ENCODE measurements around the gene ASCC3.

Gene ASCC3

GRCh38 chr6:100463630-100464161 is 417.4 kb downstream of the ASCC3 start:
- H3K4me3 Mint-ChIP-seq: no peak overlapping the region
- peaks cover 20% of the 10 kb centered on the region for H3K4me1 Mint-ChIP-seq (ENCODE audit: low read depth)
- H3K9me3 Mint-ChIP-seq: peaks cover 31% of the 10 kb centered on the region
- peak overlapping the region; percentile 68 for H3K27ac Mint-ChIP-seq
- H3K27me3 Mint-ChIP-seq (ENCODE audit: low read depth): peaks cover 91% of the 10 kb centered on the region
- peaks cover 7% of the 10 kb centered on the region for H3K36me3 Mint-ChIP-seq (ENCODE audit: low read depth)
- no peak for DNase-seq (ENCODE audit: low spot score)

- DNase-seq (ENCODE audit: low spot score): no peak
- H3K4me3 Mint-ChIP-seq: no peak overlapping the region
- peaks cover 91% of the 10 kb centered on the region for H3K27me3 Mint-ChIP-seq (ENCODE audit: low read depth)
- peaks cover 7% of the 10 kb centered on the region for H3K36me3 Mint-ChIP-seq (ENCODE audit: low read depth)
- H3K4me1 Mint-ChIP-seq (ENCODE audit: low read depth): peaks cover 20% of the 10 kb centered on the region
- peaks cover 29% of the 10 kb centered on the region for H3K9me3 Mint-ChIP-seq
- H3K27ac Mint-ChIP-seq: peak overlapping the region; percentile 68
These were observed 418.2 kb downstream of the ASCC3 start for GRCh38 chr6:100462706-100463629.

GRCh38 chr6:100461917-100462705 is 419.0 kb downstream of the ASCC3 start:
- H3K4me1 Mint-ChIP-seq (ENCODE audit: low read depth): peaks cover 18% of the 10 kb centered on the region
- peaks cover 91% of the 10 kb centered on the region for H3K27me3 Mint-ChIP-seq (ENCODE audit: low read depth)
- peaks cover 27% of the 10 kb centered on the region for H3K9me3 Mint-ChIP-seq
- H3K36me3 Mint-ChIP-seq (ENCODE audit: low read depth): peaks cover 8% of the 10 kb centered on the region
- peak overlapping the region; percentile 44 for H3K4me3 Mint-ChIP-seq
- no peak for DNase-seq (ENCODE audit: low spot score)
- H3K27ac Mint-ChIP-seq: peak overlapping the region; percentile 67

- Mint-ChIP-seq H3K27ac (no peak overlapping the region), H3K36me3 (ENCODE audit: low read depth) (peaks cover 8% of the 10 kb centered on the region), H3K9me3 (peaks cover 20% of the 10 kb centered on the region), H3K4me3 (peak overlapping the region; percentile 54), H3K27me3 (ENCODE audit: low read depth) (peaks cover 91% of the 10 kb centered on the region), H3K4me1 (ENCODE audit: low read depth) (peaks cover 15% of the 10 kb centered on the region)
- DNase-seq (ENCODE audit: low spot score): no peak
These were observed 419.7 kb downstream of the ASCC3 start for GRCh38 chr6:100461278-100461916.

GRCh38 chr6:100460650-100461204 is 420.4 kb downstream of the ASCC3 start:
- Mint-ChIP-seq H3K4me1 (ENCODE audit: low read depth) (peaks cover 18% of the 10 kb centered on the region), H3K9me3 (peaks cover 15% of the 10 kb centered on the region), H3K4me3 (no peak overlapping the region), H3K36me3 (ENCODE audit: low read depth) (peaks cover 8% of the 10 kb centered on the region), H3K27ac (peak overlapping the region; percentile 17), H3K27me3 (ENCODE audit: low read depth) (peaks cover 91% of the 10 kb centered on the region)
- no peak for DNase-seq (ENCODE audit: low spot score)

- H3K36me3 Mint-ChIP-seq (ENCODE audit: low read depth): peaks cover 8% of the 10 kb centered on the region
- peaks cover 18% of the 10 kb centered on the region for H3K4me1 Mint-ChIP-seq (ENCODE audit: low read depth)
- peaks cover 19% of the 10 kb centered on the region for H3K9me3 Mint-ChIP-seq
- H3K27me3 Mint-ChIP-seq (ENCODE audit: low read depth): peaks cover 93% of the 10 kb centered on the region
- H3K27ac Mint-ChIP-seq: no peak overlapping the region
- DNase-seq (ENCODE audit: low spot score): no peak
- H3K4me3 Mint-ChIP-seq: no peak overlapping the region
These were observed 421.4 kb downstream of the ASCC3 start for GRCh38 chr6:100459592-100460184.

- H3K27ac Mint-ChIP-seq: no peak overlapping the region
- DNase-seq (ENCODE audit: low spot score): no peak
- peaks cover 18% of the 10 kb centered on the region for H3K4me1 Mint-ChIP-seq (ENCODE audit: low read depth)
- H3K27me3 Mint-ChIP-seq (ENCODE audit: low read depth): peaks cover 95% of the 10 kb centered on the region
- peaks cover 19% of the 10 kb centered on the region for H3K9me3 Mint-ChIP-seq
- H3K4me3 Mint-ChIP-seq: no peak overlapping the region
- peaks cover 8% of the 10 kb centered on the region for H3K36me3 Mint-ChIP-seq (ENCODE audit: low read depth)
These were observed 422.1 kb downstream of the ASCC3 start for GRCh38 chr6:100458841-100459591.
